H9 (cell line): Measurements from ENCODE around the gene RLF. TPM values are rescaled to one million over a fixed set of nuclear protein-coding genes. Genes with fewer than 3 reads are reported as not detected.

Experiments used
- DNase-seq: peaks from one replicate; pipeline ENCODE4 v3.0.0-alpha.2; 2017
- H2AFZ ChIP-seq: one replicate; pipeline ENCODE4 v1.6.1; 2013; ENCODE audit warnings: mild to moderate bottlenecking, low read length, control low read depth, moderate library complexity
- H2AK5ac ChIP-seq: 2 replicates; pipeline ENCODE4 v1.6.1; 2013; ENCODE audit warnings: low read length, control low read depth, mixed read lengths; ENCODE audit not compliant: insufficient read length
- H2BK120ac ChIP-seq: one replicate; pipeline ENCODE4 v1.6.1; 2013; ENCODE audit warnings: low read depth, mild to moderate bottlenecking, low read length, control low read depth, inconsistent platforms; ENCODE audit not compliant: poor library complexity, severe bottlenecking
- H2BK12ac ChIP-seq: 2 replicates; pipeline ENCODE4 v1.6.1; 2013; ENCODE audit warnings: low read length, control low read depth, mixed read lengths, low read depth; ENCODE audit not compliant: insufficient read length
- H2BK15ac ChIP-seq: 2 replicates; pipeline ENCODE4 v1.6.1; 2013; ENCODE audit warnings: low read depth, low read length, control low read depth
- H2BK20ac ChIP-seq: one replicate; pipeline ENCODE4 v1.6.1; 2013; ENCODE audit warnings: low read depth, mild to moderate bottlenecking, low read length, control low read depth, inconsistent platforms; ENCODE audit not compliant: poor library complexity, severe bottlenecking
- H2BK5ac ChIP-seq: 2 replicates; pipeline ENCODE4 v1.6.1; 2013; ENCODE audit warnings: low read length, control low read depth, mixed read lengths; ENCODE audit not compliant: insufficient read length
- H3K14ac ChIP-seq: 2 replicates; pipeline ENCODE4 v1.6.1; 2013; ENCODE audit warnings: low read length, control low read depth; ENCODE audit not compliant: insufficient read depth
- H3K18ac ChIP-seq: 2 replicates; pipeline ENCODE4 v1.6.1; 2013; ENCODE audit warnings: low read depth, mild to moderate bottlenecking, mixed read lengths, low read length, control low read depth; ENCODE audit not compliant: insufficient read length
- H3K23ac ChIP-seq: 2 replicates; pipeline ENCODE4 v1.6.1; 2013; ENCODE audit warnings: low read length, control low read depth, mixed read lengths, low read depth; ENCODE audit not compliant: insufficient read length
- H3K23me2 ChIP-seq: 2 replicates; pipeline ENCODE4 v1.6.1; 2013; ENCODE audit warnings: low read depth, mild to moderate bottlenecking, mixed read lengths, low read length, control low read depth; ENCODE audit not compliant: insufficient read length, poor library complexity, severe bottlenecking
- H3K27ac ChIP-seq: 2 replicates; pipeline ENCODE4 v1.5.1; 2013; ENCODE audit warnings: low read length, control low read depth, mixed read lengths, low read depth; ENCODE audit not compliant: insufficient read length
- H3K27me3 ChIP-seq: 2 replicates; pipeline ENCODE4 v1.6.1; 2013; ENCODE audit warnings: low read length, control low read depth, inconsistent platforms; ENCODE audit not compliant: insufficient read depth
- H3K4ac ChIP-seq: 2 replicates; pipeline ENCODE4 v1.6.1; 2013; ENCODE audit warnings: low read depth, mild to moderate bottlenecking, control low read depth, inconsistent platforms, low read length, moderate library complexity
- H3K4me1 ChIP-seq: 2 replicates; pipeline ENCODE4 v1.6.1; 2013; ENCODE audit warnings: low read length, control low read depth, inconsistent platforms; ENCODE audit not compliant: insufficient read depth
- H3K4me2 ChIP-seq: 2 replicates; pipeline ENCODE4 v1.6.1; 2013; ENCODE audit warnings: low read length, control low read depth, mixed read lengths; ENCODE audit not compliant: insufficient read length, insufficient read depth
- H3K56ac ChIP-seq: 2 replicates; pipeline ENCODE4 v1.6.1; 2013; ENCODE audit warnings: low read depth, mild to moderate bottlenecking, mixed read lengths, low read length, control low read depth; ENCODE audit not compliant: insufficient read length
- H3K79me1 ChIP-seq: 2 replicates; pipeline ENCODE4 v1.6.1; 2013; ENCODE audit warnings: low read depth, mild to moderate bottlenecking, moderate library complexity, low read length, control low read depth, inconsistent platforms; ENCODE audit not compliant: insufficient read depth, poor library complexity, severe bottlenecking
- H3K79me2 ChIP-seq: 2 replicates; pipeline ENCODE4 v1.6.1; 2013; ENCODE audit warnings: low read length, control low read depth, inconsistent platforms; ENCODE audit not compliant: insufficient read depth
- H3K9ac ChIP-seq: 2 replicates; pipeline ENCODE4 v1.6.1; 2013; ENCODE audit warnings: low read length, control low read depth, mixed read lengths; ENCODE audit not compliant: insufficient read length; ENCODE audit errors: extremely low read depth
- H3K9me3 ChIP-seq: one replicate; pipeline ENCODE4 v1.6.1; 2013; ENCODE audit warnings: low read depth, low read length, inconsistent platforms; ENCODE audit not compliant: control insufficient read depth
- H3T11ph ChIP-seq: one replicate; pipeline ENCODE4 v1.6.1; 2013; ENCODE audit warnings: mild to moderate bottlenecking, low read length, control low read depth, inconsistent platforms
- H4K20me1 ChIP-seq: one replicate; pipeline ENCODE4 v1.6.1; 2013; ENCODE audit not compliant: control insufficient read depth, insufficient read length, insufficient read depth
- H4K5ac ChIP-seq: 2 replicates; pipeline ENCODE4 v1.6.1; 2013; ENCODE audit warnings: low read depth, mild to moderate bottlenecking, mixed read lengths, low read length, control low read depth; ENCODE audit not compliant: insufficient read length
- H4K8ac ChIP-seq: replicated peaks from 2 replicates; pipeline ENCODE4 v1.6.1; 2013; ENCODE audit warnings: low read length, control low read depth, mixed read lengths, low read depth; ENCODE audit not compliant: insufficient read length
- H4K91ac ChIP-seq: 2 replicates; pipeline ENCODE4 v1.6.1; 2013; ENCODE audit warnings: low read depth, mild to moderate bottlenecking, moderate library complexity, mixed read lengths, low read length, control low read depth; ENCODE audit not compliant: insufficient read length
- H3K27ac Mint-ChIP-seq, 3 experiments: 2 replicates in 2 of 3; 3 replicates in 1 of 3; pipeline ENCODE4 v1.8.0; 2020 to 2021; ENCODE audit warnings: mixed read lengths in 3 of 3, mild to moderate bottlenecking in 1 of 3, moderate library complexity in 1 of 3
- H3K27me3 Mint-ChIP-seq: 2 replicates; pipeline ENCODE4 v1.8.0; 2021; ENCODE audit warnings: low read depth, mild to moderate bottlenecking, moderate library complexity, mixed read lengths
- H3K36me3 Mint-ChIP-seq, 3 experiments: 2 replicates in 2 of 3; 3 replicates in 1 of 3; pipeline ENCODE4 v1.8.0; 2020 to 2021; ENCODE audit warnings: low read depth in 3 of 3, mixed read lengths in 3 of 3; ENCODE audit not compliant: insufficient read depth in 1 of 3
- H3K4me1 Mint-ChIP-seq, 2 experiments: 2 replicates each; pipeline ENCODE4 v1.8.0; 2020; ENCODE audit warnings: mixed read lengths in 2 of 2
- H3K4me3 Mint-ChIP-seq, 2 experiments: 2 replicates in 1 of 2; 3 replicates in 1 of 2; pipeline ENCODE4 v1.8.0; 2020 to 2021; ENCODE audit warnings: mild to moderate bottlenecking in 2 of 2, mixed read lengths in 2 of 2, moderate library complexity in 1 of 2
- H3K9me3 Mint-ChIP-seq, 2 experiments: 2 replicates in 1 of 2; 3 replicates in 1 of 2; pipeline ENCODE4 v1.8.0; 2020; ENCODE audit warnings: mild to moderate bottlenecking in 2 of 2, mixed read lengths in 2 of 2, moderate library complexity in 1 of 2
- CTCF ChIP-seq: fragments of 200-600 bp; sonication (generic); conservative IDR thresholded peaks from 3 replicates; pipeline ENCODE4 v1.8.0; 2021; ENCODE audit warnings: antibody characterized with exemption, mild to moderate bottlenecking
- total RNA-seq: library from RNA; stranded (reverse); gene quantifications from 2 replicates; pipeline ENCODE4 v1.2.1, GENCODE V29; 2021

Gene RLF
- total RNA-seq, 1 experiment from 2014 or later, result 19.2 TPM

DNA sequence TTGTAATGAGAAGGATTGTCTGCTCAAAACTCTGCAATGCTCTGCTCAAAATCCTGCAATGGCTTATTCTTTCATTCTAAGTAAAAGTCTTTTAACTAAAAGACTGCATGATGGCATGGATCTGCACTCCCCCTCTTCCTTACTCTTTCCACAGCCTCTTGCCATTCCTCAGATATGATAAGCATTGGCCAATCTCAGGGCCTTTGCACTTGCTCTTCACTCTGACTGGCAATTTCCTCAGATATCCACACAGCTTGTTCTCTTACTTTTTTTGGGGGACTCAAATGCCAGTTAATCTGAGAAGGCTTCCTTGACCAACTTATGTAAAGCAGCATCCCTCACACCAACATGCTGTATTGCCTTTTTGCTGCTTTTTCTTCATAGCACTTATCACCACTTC is 94.0 kb downstream of the RLF start:
- Histone ChIP-seq H3K9ac (no peak overlapping the region), H3K4me2 (no peak overlapping the region), H3T11ph (no peak overlapping the region), H2BK20ac (no peak overlapping the region), H2BK12ac (no peak overlapping the region), H3K23me2 (no peaks in the 10 kb centered on the region), H2AK5ac (no peak overlapping the region), H2AFZ (no peak overlapping the region), H3K27ac (no peak overlapping the region), H3K79me2 (no peaks in the 10 kb centered on the region), H3K9me3 (no peaks in the 10 kb centered on the region), H2BK5ac (no peak overlapping the region), H3K4ac (no peak overlapping the region), H3K23ac (no peak overlapping the region), H4K8ac (no peak overlapping the region), H3K56ac (no peak overlapping the region), H3K14ac (no peak overlapping the region), H4K91ac (no peak overlapping the region), H2BK15ac (no peak overlapping the region), H3K18ac (no peak overlapping the region), H3K27me3 (no peaks in the 10 kb centered on the region), H3K79me1 (no peaks in the 10 kb centered on the region), H4K5ac (no peak overlapping the region), H2BK120ac (no peak overlapping the region), H4K20me1 (no peaks in the 10 kb centered on the region), H3K4me1 (no peaks in the 10 kb centered on the region)
- Mint-ChIP-seq H3K4me3 (peak overlapping the region in 1 of 2 experiments; percentile 39; a peak in 1 of 5 replicates), H3K27ac (no peak overlapping the region), H3K9me3 (no peaks in the 10 kb centered on the region), H3K4me1 (peaks cover 3 to 5% of the 10 kb centered on the region in 2 experiments; a peak in 3 of 4 replicates), H3K27me3 (no peaks in the 10 kb centered on the region; the same call in 1 of the 2 replicates), H3K36me3 (peaks cover under 1 to 10% (median 7%) of the 10 kb centered on the region in 3 experiments; a peak in 6 of 7 replicates)
- no peak for DNase-seq
- TF ChIP-seq CTCF, result no peak
